ENCODE data around the gene AMER3. TPM values are rescaled to one million over a fixed set of nuclear protein-coding genes. Genes with fewer than 3 reads are reported as not detected.

Gene AMER3
- total and polyA plus RNA-seq, 2 of the 8 experiments (the other 6 are each of a cell fraction or from before 2014, with no cell fraction given): 0.15 to 0.19 TPM

GRCh38 chr2:130810490-130810889 lies 55.1 kb downstream of the AMER3 start:
- DNase-seq (ENCODE audit: low read depth in 1 of 2, low spot score in 2 of 2): no peak
- Histone ChIP-seq H2BK20ac (ENCODE audit: low read length) (no peak overlapping the region), H3K79me1 (ENCODE audit: low read depth, low read length) (no peaks in the 10 kb centered on the region), H3K9ac (replicated peaks in 1 of 4; ENCODE audit: extremely low read depth in 1 of 4, low read depth in 3 of 4, low read length in 3 of 4) (no peak overlapping the region), H3K36me3 (ENCODE audit: control insufficient read depth in 2 of 4, insufficient read depth in 4 of 4, low read length in 3 of 4) (no peaks in the 10 kb centered on the region), H3K23me2 (ENCODE audit: low read depth, low read length) (no peaks in the 10 kb centered on the region), H2BK15ac (ENCODE audit: low read length) (no peak overlapping the region), H2BK12ac (ENCODE audit: low read depth, low read length) (no peak overlapping the region), H3K23ac (ENCODE audit: insufficient read length) (no peak overlapping the region), H2BK5ac (ENCODE audit: low read depth, low read length) (no peak overlapping the region), H4K20me1 (replicated peaks in 1 of 2; ENCODE audit: control insufficient read depth in 1 of 2, insufficient read depth in 2 of 2, low read length in 2 of 2) (no peaks in the 10 kb centered on the region), H2AFZ (ENCODE audit: low read length) (no peak overlapping the region), H3K9me3 (ENCODE audit: insufficient read depth in 2 of 2, low read depth in 1 of 2, low read length in 1 of 2) (no peaks in the 10 kb centered on the region), H3K27ac (ENCODE audit: low read depth, low read length) (no peak overlapping the region), H3K27me3 (replicated peaks in 1 of 4; ENCODE audit: control insufficient read depth in 3 of 4, extremely low read depth in 1 of 4, insufficient read depth in 3 of 4, low read length in 3 of 4) (no peaks in the 10 kb centered on the region), H3K4me2 (ENCODE audit: insufficient read depth in 1 of 2, low read depth in 2 of 2, low read length in 2 of 2) (no peak overlapping the region), H3K18ac (ENCODE audit: extremely low read depth, low read length) (no peak overlapping the region), H3K56ac (replicated peaks; ENCODE audit: insufficient read length, low read depth, low read length) (no peak overlapping the region), H4K8ac (ENCODE audit: extremely low read depth, insufficient read depth, low read length) (no peak overlapping the region), H3K4me1 (replicated peaks in 1 of 4; ENCODE audit: control insufficient read depth in 3 of 4, insufficient read depth in 4 of 4, low read length in 3 of 4) (peaks cover 0 to 2% (median 0%) of the 10 kb centered on the region in 4 experiments; a peak in 1 of 7 replicates), H3K4ac (replicated peaks; ENCODE audit: insufficient read length, low read depth, low read length) (no peak overlapping the region), H2BK120ac (replicated peaks; ENCODE audit: low read depth, low read length) (no peak overlapping the region), H4K91ac (replicated peaks; ENCODE audit: insufficient read length, low read length) (no peak overlapping the region), H2AK5ac (ENCODE audit: low read depth, low read length) (no peak overlapping the region), H3K14ac (ENCODE audit: insufficient read length) (no peak overlapping the region), H3K79me2 (ENCODE audit: control insufficient read depth in 1 of 2, insufficient read depth in 2 of 2, low read length in 2 of 2) (no peaks in the 10 kb centered on the region), H4K5ac (ENCODE audit: insufficient read length, low read depth, low read length) (no peak overlapping the region), H3K4me3 (ENCODE audit: extremely low read depth in 1 of 4, insufficient read depth in 2 of 4, low read depth in 3 of 4, low read length in 4 of 4) (no peak overlapping the region)
- CTCF ChIA-PET (ENCODE audit: partially characterized antibody): interaction anchor here (1.5 to 1.8 kb wide), 2 partner anchors 10 to 110 kb away, joined by 5 read pairs; no protein-coding TSS in a partner anchor
- TF ChIP-seq CEBPB (IDR thresholded peaks at IDR 0.05; ENCODE audit: low read depth, low read length): no peak
- no peak for TF ChIP-seq CBX8 (IDR thresholded peaks at IDR 0.05; ENCODE audit: borderline replicate concordance, low read depth, low read length)
- no peak for TF ChIP-seq POLR2A (IDR thresholded peaks at IDR 0.05; ENCODE audit: control extremely low read depth in 1 of 2, low read depth in 2 of 2, low read length in 2 of 2)
- POLR2A ChIA-PET (ENCODE audit: partially characterized antibody): no interaction called here
- WGBS, 2 experiments (ENCODE audit: extremely low coverage in 1 of 2, insufficient coverage in 1 of 2, insufficient read length in 1 of 2, insufficient replicate concordance in 2 of 2, low coverage in 1 of 2, low lambda C conversion rate in 2 of 2, missing lambda C conversion rate in 1 of 2): 84% methylated on average over 7 of the region's 7 CpGs; no CpG with 5 or more reads in 1 of the 2 experiments
- no peak for FAIRE-seq

Data from H1 (cell line).